ENCODE results near the gene RAB3D. TPM values are rescaled to one million over a fixed set of nuclear protein-coding genes. Genes with fewer than 3 reads are reported as not detected.
A peak's percentile ranks its signal among the peaks of the same experiment; 100 is the strongest.

The RAB3D gene
- total RNA-seq, 1 donor from 2014 or later = 7.2 TPM

DNA sequence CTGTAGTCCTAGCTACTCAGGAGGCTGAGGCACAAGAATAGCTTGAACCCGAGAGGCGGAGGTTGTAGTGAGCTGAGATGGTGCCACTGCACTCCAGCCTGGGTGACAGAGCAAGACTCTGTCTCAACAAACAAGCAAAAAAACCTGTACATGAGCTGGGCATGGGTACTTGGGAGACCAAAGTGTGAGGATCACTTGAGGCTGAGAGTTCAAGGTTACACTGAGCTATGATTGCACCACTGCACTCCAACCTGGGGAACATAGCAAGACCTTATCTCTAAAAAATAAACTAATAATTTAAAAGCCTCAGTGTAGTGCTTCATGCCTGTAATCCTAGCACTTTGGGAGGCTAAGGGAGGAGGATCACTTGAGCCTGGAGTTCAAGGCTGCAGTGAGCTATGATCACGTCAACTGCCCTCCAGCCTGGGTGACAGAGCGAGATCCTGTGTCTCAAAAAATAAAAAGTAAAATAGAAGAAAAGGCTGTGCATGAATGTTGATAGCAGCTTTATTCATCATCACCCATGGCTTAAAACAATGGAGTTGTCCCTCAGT is 64.8 kb downstream of the RAB3D start:
- no peak overlapping the region for H3K4me3 ChIP-seq
- TF ChIP-seq, protein P1, sequence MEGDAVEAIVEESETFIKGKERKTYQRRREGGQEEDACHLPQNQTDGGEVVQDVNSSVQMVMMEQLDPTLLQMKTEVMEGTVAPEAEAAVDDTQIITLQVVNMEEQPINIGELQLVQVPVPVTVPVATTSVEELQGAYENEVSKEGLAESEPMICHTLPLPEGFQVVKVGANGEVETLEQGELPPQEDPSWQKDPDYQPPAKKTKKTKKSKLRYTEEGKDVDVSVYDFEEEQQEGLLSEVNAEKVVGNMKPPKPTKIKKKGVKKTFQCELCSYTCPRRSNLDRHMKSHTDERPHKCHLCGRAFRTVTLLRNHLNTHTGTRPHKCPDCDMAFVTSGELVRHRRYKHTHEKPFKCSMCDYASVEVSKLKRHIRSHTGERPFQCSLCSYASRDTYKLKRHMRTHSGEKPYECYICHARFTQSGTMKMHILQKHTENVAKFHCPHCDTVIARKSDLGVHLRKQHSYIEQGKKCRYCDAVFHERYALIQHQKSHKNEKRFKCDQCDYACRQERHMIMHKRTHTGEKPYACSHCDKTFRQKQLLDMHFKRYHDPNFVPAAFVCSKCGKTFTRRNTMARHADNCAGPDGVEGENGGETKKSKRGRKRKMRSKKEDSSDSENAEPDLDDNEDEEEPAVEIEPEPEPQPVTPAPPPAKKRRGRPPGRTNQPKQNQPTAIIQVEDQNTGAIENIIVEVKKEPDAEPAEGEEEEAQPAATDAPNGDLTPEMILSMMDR (IDR thresholded peaks at IDR 0.05; ENCODE audit: borderline replicate concordance) = no peak
- H3K4me1 ChIP-seq = peaks cover 23% of the 10 kb centered on the region
- no peaks in the 10 kb centered on the region for H3K9me3 ChIP-seq (replicated peaks)
- H3K27me3 ChIP-seq (ENCODE audit: low read depth) = no peaks in the 10 kb centered on the region
- H3K36me3 ChIP-seq = no peaks in the 10 kb centered on the region
- no peak overlapping the region for H3K27ac ChIP-seq (replicated peaks)
- intact Hi-C loops (cut with micrococcal nuclease) = no loop called here
- no peak for DNase-seq

GRCh38 chr19:11273989-11274388 is 65.5 kb downstream of the RAB3D start:
- DNase-seq = no peak
- Histone ChIP-seq H3K9me3 (replicated peaks) (no peaks in the 10 kb centered on the region), H3K4me3 (no peak overlapping the region), H3K27ac (replicated peaks) (no peak overlapping the region), H3K27me3 (ENCODE audit: low read depth) (no peaks in the 10 kb centered on the region), H3K36me3 (no peaks in the 10 kb centered on the region), H3K4me1 (peaks cover 23% of the 10 kb centered on the region)
- intact Hi-C loops (cut with micrococcal nuclease) = no loop called here
- TF ChIP-seq, protein P1 (IDR thresholded peaks at IDR 0.05; ENCODE audit: borderline replicate concordance) = no peak

GRCh38 chr19:11273296-11273695 is 66.2 kb downstream of the RAB3D start:
- no peaks in the 10 kb centered on the region for H3K27me3 ChIP-seq (ENCODE audit: low read depth)
- no peaks in the 10 kb centered on the region for H3K9me3 ChIP-seq (replicated peaks)
- intact Hi-C loops (cut with micrococcal nuclease) = no loop called here
- no peak for DNase-seq
- TF ChIP-seq, protein P1 (IDR thresholded peaks at IDR 0.05; ENCODE audit: borderline replicate concordance) = no peak
- peak overlapping the region; percentile 77 for H3K27ac ChIP-seq (replicated peaks)
- H3K36me3 ChIP-seq = no peaks in the 10 kb centered on the region
- peaks cover 24% of the 10 kb centered on the region for H3K4me1 ChIP-seq
- H3K4me3 ChIP-seq = no peak overlapping the region

Other genes with a start within 250 kb of the RAB3D start
- 3.9 TPM for gene SPC24, start 183.9 kb downstream of the RAB3D start, total RNA-seq
- gene KANK2, start 142.1 kb downstream of the RAB3D start, total RNA-seq = 326 TPM
- not detected for gene ANGPTL8, start 100.0 kb downstream of the RAB3D start, total RNA-seq
- 43.2 TPM for gene DOCK6, start 77.1 kb downstream of the RAB3D start, total RNA-seq
- gene TSPAN16, start 43.5 kb downstream of the RAB3D start, total RNA-seq = not detected
- gene TMEM205, start 6.6 kb upstream of the RAB3D start, total RNA-seq = 77.8 TPM
- gene CCDC159, start 6.9 kb upstream of the RAB3D start, total RNA-seq = 24.5 TPM
- gene PLPPR2, start 15.8 kb upstream of the RAB3D start, total RNA-seq = 10.6 TPM
- 1.1 TPM for gene SWSAP1, start 35.0 kb upstream of the RAB3D start, total RNA-seq
- gene EPOR, start 44.7 kb upstream of the RAB3D start, total RNA-seq = 6.0 TPM
- gene RGL3, start 79.7 kb upstream of the RAB3D start, total RNA-seq = 9.2 TPM
- gene ODAD3, start 95.5 kb upstream of the RAB3D start, total RNA-seq = 0.77 TPM
- gene PRKCSH, start 96.0 kb upstream of the RAB3D start, total RNA-seq = 120 TPM
- 0.66 TPM for gene ELAVL3, start 141.4 kb upstream of the RAB3D start, total RNA-seq
- 4.2 TPM for gene ZNF653, start 166.2 kb upstream of the RAB3D start, total RNA-seq
- 167 TPM for gene ECSIT, start 189.5 kb upstream of the RAB3D start, total RNA-seq
- 133 TPM for gene CNN1, start 199.2 kb upstream of the RAB3D start, total RNA-seq
- gene ELOF1, start 219.6 kb upstream of the RAB3D start, total RNA-seq = 33.1 TPM
- 3.1 TPM for gene ACP5, start 238.0 kb upstream of the RAB3D start, total RNA-seq

Data from left ventricle myocardium inferior (tissue), 1 donor.